GM13976 (cell line): ENCODE results near the gene ITGA7.

Experiments used
- DNase-seq: peaks from one replicate; pipeline ENCODE4 v3.0.0; 2012; ENCODE audit warnings: low spot score
- CTCF ChIP-seq: IDR thresholded peaks from 2 replicates; pipeline ENCODE4 v1.5.1; 2012; ENCODE audit warnings: borderline replicate concordance, mild to moderate bottlenecking; ENCODE audit not compliant: insufficient read depth; ENCODE audit errors: extremely low read depth, missing control alignments, control extremely low read depth
- in situ Hi-C: fragments of 300-500 bp; cut with MboI; formaldehyde crosslinking; loops from one replicate; pipeline ENCODE4 v1.12.0; 2022; ENCODE audit warnings: low sequenced_read_pairs, mixed read lengths, inconsistent platforms; ENCODE audit not compliant: unreplicated experiment

ITGA7 gene

DNA sequence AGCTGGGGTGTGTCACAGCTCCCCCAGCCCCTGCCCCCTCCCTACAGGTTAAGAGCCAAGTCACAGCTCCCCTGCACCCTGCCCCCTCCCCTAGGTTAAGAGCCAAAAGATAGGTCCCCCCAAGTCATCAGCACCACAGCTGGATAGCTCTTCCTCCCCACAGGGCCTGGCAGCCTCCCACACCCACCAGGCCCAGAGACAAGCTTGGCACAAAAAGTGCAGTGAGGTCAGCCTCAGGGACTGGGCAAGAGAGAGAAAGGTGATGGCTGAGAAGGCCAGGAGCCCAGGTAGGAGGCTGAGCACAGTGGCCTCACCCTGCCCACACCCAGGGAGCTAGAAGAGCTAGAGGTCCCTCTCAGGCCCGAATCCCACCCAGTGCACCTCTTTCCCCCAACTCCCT lies 8.7 kb downstream of the ITGA7 start:
- no peak for TF ChIP-seq CTCF
- in situ Hi-C loops, result no loop called here
- DNase-seq, result no peak

- in situ Hi-C loops, result no loop called here
- DNase-seq, result no peak
- TF ChIP-seq CTCF, result no peak
Measured at GRCh38 chr12:55698241-55698955, 9.3 kb downstream of the ITGA7 start.

DNA sequence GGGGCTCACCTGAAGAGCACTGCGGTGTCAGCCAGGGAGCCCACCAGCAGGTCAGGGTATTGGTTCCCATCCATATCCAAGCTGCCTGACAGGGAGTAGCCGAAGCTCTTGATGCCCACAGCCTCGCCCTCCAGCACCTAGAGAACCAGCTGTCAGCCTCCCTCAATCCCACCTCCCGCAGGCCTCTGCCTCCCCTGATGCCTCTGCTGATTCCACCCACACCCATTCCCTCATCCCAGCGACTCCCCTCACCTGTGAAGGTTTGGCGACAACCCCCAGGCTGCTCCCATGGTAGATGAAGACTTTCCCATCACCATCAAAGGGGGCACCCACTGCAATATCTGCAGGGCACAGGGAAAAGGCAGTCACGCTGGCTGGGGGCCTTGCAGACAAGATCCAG lies 10.0 kb downstream of the ITGA7 start:
- no peak for DNase-seq
- no peak for TF ChIP-seq CTCF
- in situ Hi-C loops, result no loop called here

DNA sequence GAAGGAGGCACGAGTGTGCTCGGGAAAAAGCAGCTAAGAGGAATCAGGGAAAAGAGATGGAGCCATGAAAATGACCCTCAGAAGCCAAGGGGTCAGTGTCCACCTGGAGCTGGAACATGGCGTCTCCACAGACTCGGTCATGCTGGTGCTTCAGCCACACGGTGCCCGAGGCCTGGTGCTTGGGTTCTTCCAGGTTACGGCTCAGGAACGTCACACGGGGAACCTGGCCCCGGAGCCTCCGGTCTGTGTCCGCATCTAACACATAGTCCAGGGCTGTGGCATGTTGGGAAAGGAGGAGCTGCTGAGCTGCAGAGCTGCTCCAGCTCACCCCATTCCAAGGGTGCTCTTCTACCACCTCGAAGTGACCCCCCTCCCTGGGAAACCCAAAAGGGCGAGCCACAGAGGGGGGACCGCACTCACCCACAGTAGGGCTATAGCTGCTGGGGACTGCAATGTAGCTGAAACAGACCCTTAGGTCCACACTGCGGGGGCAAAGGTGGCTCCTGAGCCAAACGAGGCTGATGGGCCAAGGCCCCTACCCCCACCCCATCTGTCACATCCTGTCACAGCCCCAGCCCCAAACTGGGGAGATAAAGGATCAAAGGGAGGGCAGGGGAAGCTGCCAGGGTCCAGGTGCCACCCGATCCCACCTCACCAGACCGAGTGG lies 10.8 kb downstream of the ITGA7 start:
- in situ Hi-C loops, result no loop called here
- no peak for DNase-seq
- no peak for TF ChIP-seq CTCF

GRCh38 chr12:55696141-55696540 lies 11.6 kb downstream of the ITGA7 start:
- in situ Hi-C loops, result no loop called here
- no peak for DNase-seq
- no peak for TF ChIP-seq CTCF

- DNase-seq, result no peak
- in situ Hi-C loops, result no loop called here
- no peak for TF ChIP-seq CTCF
Measured at GRCh38 chr12:55695349-55695748, 12.4 kb downstream of the ITGA7 start.
